Upper lobe of right lung (tissue), 1 donor: ENCODE data around the gene FAM3B. TPM values are rescaled to one million over a fixed set of nuclear protein-coding genes. Genes with fewer than 3 reads are reported as not detected.

ENCODE experiments used
- ATAC-seq: fragments of 200-7000 bp; cut with Tn5 transposase; one replicate; pipeline ENCODE4 v1.9.1; 2020; ENCODE audit warnings: mild to moderate bottlenecking, moderate library complexity
- DNase-seq: peaks from one replicate; pipeline ENCODE4 v3.0.0-alpha.2; 2020
- H3K27ac ChIP-seq: fragments of 200-600 bp; one replicate; pipeline ENCODE4 v1.8.0; 2022
- H3K27me3 ChIP-seq: fragments of 200-600 bp; one replicate; pipeline ENCODE4 v1.8.0; 2022; ENCODE audit warnings: mild to moderate bottlenecking
- H3K36me3 ChIP-seq: fragments of 200-600 bp; one replicate; pipeline ENCODE4 v1.8.0; 2022
- H3K4me1 ChIP-seq: fragments of 200-600 bp; one replicate; pipeline ENCODE4 v1.8.0; 2022
- H3K4me3 ChIP-seq: fragments of 200-600 bp; one replicate; pipeline ENCODE4 v1.8.0; 2022; ENCODE audit warnings: mild to moderate bottlenecking
- H3K9me3 ChIP-seq: fragments of 200-600 bp; one replicate; pipeline ENCODE4 v1.8.0; 2022
- CTCF ChIP-seq: fragments of 200-600 bp; IDR thresholded peaks from one replicate; pipeline ENCODE4 v1.8.0; 2022; ENCODE audit warnings: antibody characterized with exemption
- intact Hi-C: fragments of 100-400 bp; cut with DNase I; formaldehyde crosslinking; loops from one replicate; pipeline ENCODE4 v1.11.0; 2022
- total RNA-seq: library from RNA; stranded (reverse); fragmentation: NEBNext Ultra II Directional; extraction: Animal tissue kit (Norgen Biotek cat#: 25700); gene quantifications from one replicate; pipeline ENCODE4 v1.2.1, GENCODE V29; 2021
- donor health status: DM: no; HTN: yes; CAD: no; lungs with severe emphysema.

FAM3B gene
- total RNA-seq, 1 donor from 2014 or later: 5.2 TPM

DNA sequence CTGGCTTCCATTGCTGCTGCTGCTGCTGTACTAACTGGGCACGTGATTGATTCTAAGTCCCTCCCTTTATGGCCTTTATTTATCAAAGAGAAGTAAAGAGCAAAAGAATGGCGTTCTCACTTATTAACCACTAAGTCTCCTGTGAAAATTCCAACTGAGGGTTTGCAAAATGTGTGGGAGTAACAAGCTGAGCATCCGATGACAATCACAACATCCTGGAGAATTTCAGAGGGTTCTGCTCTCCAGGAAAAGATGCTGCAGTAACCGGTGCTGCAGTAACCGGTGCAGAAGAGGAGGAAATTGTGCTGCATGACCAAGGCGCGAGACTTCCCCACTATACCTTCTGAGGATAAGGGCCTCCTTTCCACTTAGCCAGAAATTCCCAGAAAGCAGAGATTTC, 32.5 kb downstream of the FAM3B start:
- Histone ChIP-seq H3K4me3 (no peak overlapping the region), H3K9me3 (no peaks in the 10 kb centered on the region), H3K27me3 (peaks cover 3% of the 10 kb centered on the region), H3K36me3 (no peaks in the 10 kb centered on the region), H3K27ac (no peak overlapping the region), H3K4me1 (no peaks in the 10 kb centered on the region)
- TF ChIP-seq CTCF: no peak
- DNase-seq: no peak
- ATAC-seq: no peak
- intact Hi-C loops: no loop called here

DNA sequence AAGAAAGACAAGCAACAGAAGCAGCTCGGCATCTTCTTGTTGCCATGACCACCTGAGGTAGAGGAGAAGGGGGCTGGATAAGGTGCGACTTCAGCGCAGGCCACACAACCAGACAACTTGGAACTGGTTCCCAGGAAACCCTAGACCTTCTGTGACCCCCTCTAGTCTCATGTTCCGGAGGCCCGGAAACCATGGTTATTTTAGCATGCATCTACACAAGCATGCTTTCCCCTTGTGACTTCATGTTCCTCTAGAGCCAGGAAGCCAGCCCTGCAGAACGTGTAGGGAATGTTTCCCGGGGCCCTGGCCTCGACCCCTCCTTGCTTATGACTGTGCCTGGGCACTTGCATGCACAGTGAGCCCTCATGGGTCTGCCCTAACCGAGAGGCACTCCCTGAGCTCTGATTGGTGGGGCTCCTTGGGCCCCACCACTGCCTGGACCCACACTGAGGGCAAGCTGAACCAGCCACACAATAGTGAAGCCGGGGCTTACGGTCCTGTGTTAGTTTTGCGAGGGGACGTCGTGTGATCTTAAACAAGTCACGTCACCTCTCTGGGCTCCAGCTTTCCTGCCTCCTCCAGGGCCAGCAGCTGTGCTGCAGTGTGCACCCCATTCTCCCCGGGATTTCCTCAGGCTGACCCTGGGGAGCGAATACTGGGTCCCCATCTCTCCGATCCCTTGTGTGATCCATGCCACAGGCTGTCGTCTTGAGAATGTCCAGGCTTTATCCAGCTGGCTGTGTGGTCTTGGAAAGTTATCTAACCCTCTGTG, 33.2 kb downstream of the FAM3B start:
- no peak for ATAC-seq
- Histone ChIP-seq H3K27ac (no peak overlapping the region), H3K4me3 (no peak overlapping the region), H3K9me3 (no peaks in the 10 kb centered on the region), H3K4me1 (no peaks in the 10 kb centered on the region), H3K36me3 (no peaks in the 10 kb centered on the region), H3K27me3 (peaks cover 3% of the 10 kb centered on the region)
- DNase-seq: no peak
- TF ChIP-seq CTCF: no peak
- intact Hi-C loops: no loop called here

GRCh38 chr21:41350436-41351155, 34.0 kb downstream of the FAM3B start:
- TF ChIP-seq CTCF: no peak
- intact Hi-C loops: no loop called here
- no peak for ATAC-seq

GRCh38 chr21:41357546-41357945, 40.9 kb downstream of the FAM3B start:
- intact Hi-C loops: no loop called here
- ATAC-seq (no peak), DNase-seq (no peak)
- H3K27ac ChIP-seq: no peak overlapping the region
- TF ChIP-seq CTCF: no peak
- H3K4me1 ChIP-seq: peaks cover 16% of the 10 kb centered on the region
- H3K4me3 ChIP-seq: no peak overlapping the region
- no peaks in the 10 kb centered on the region for H3K27me3 ChIP-seq
- H3K9me3 ChIP-seq: no peaks in the 10 kb centered on the region
- no peaks in the 10 kb centered on the region for H3K36me3 ChIP-seq

More at GRCh38 chr21:41350436-41351155, 34.0 kb downstream of the FAM3B start:
- no peaks in the 10 kb centered on the region for H3K4me1 ChIP-seq
- no peak overlapping the region for H3K27ac ChIP-seq
- no peak for DNase-seq
- no peaks in the 10 kb centered on the region for H3K9me3 ChIP-seq
- H3K4me3 ChIP-seq: no peak overlapping the region
- H3K36me3 ChIP-seq: no peaks in the 10 kb centered on the region
- H3K27me3 ChIP-seq: peaks cover 3% of the 10 kb centered on the region

DNA sequence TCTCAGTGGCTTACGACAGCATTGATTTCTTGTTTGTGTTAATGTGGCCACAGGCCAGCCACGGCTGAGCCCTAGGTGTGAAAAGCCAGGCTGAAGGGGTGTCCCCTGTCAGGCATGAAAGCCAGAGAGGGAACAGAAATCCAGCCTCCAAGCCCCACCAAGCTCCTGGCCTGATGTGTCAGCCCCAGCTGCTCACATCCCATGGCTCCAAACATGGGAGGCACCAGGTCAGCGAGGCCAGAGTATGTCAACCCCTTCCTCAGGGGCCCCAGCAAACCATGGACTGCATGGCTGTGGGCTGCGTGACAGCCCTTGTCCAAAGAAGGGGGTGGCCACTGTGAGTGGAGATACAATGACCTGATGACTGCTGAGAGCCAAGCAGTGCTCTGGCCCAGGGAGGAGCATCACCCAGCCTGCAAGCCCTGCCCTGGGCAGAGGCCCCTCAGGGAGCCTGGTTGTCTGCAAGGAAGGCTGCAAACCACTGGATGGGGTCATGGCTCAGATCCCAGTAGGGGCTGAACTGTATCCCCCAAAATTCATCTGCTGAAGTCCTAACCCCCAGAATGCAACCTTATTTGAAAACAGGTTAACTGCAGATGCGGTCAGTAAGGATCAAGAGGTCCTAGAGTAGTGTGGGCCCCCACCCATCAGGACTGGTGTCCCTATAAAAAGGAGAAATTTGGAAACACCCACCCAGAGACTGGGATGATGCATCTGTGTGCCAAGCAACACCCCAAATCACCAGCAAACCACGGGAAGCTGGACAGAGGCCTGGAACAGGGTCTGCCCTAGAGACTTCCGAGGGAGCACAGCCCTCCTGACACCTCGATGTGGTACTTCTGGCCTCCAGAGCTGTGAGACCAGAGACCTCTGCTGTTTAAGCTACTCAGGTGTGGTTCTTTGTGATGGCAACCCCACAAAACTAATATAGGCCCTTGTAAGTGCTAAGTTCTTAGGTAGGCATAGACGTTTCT, 41.9 kb downstream of the FAM3B start:
- ATAC-seq (no peak), DNase-seq (no peak)
- no peak for TF ChIP-seq CTCF
- H3K4me3 ChIP-seq: no peak overlapping the region
- no peak overlapping the region for H3K27ac ChIP-seq
- H3K27me3 ChIP-seq: no peaks in the 10 kb centered on the region
- H3K36me3 ChIP-seq: no peaks in the 10 kb centered on the region
- intact Hi-C loops: no loop called here
- peaks cover 16% of the 10 kb centered on the region for H3K4me1 ChIP-seq
- H3K9me3 ChIP-seq: no peaks in the 10 kb centered on the region
